Left hindlimb (tissue), 1 donor: ENCODE data around the gene NLRC5.

ENCODE experiments used
- DNase-seq: peaks from one replicate; pipeline ENCODE4 v3.0.0-alpha.2; 2018

Gene NLRC5

GRCh38 chr16:57027067-57027466, 37.7 kb downstream of the NLRC5 start:
- no peak for DNase-seq

- no peak for DNase-seq
Observed at GRCh38 chr16:57028086-57028485, 38.7 kb downstream of the NLRC5 start.

GRCh38 chr16:57029161-57030160, 40.1 kb downstream of the NLRC5 start:
- DNase-seq = no peak

GRCh38 chr16:57030346-57030902, 41.1 kb downstream of the NLRC5 start:
- DNase-seq = no peak

- DNase-seq = no peak
Observed at GRCh38 chr16:57031156-57031555, 41.8 kb downstream of the NLRC5 start.

- DNase-seq = no peak
Observed at GRCh38 chr16:57032346-57032745, 43.0 kb downstream of the NLRC5 start.

GRCh38 chr16:57032931-57033330, 43.6 kb downstream of the NLRC5 start:
- DNase-seq = no peak

- no peak for DNase-seq
Observed at GRCh38 chr16:57036315-57036714, 47.0 kb downstream of the NLRC5 start.

- DNase-seq = no peak
Observed at GRCh38 chr16:57036945-57037344, 47.6 kb downstream of the NLRC5 start.

GRCh38 chr16:57038166-57038565, 48.8 kb downstream of the NLRC5 start:
- DNase-seq = no peak

GRCh38 chr16:57039148-57039812, 49.9 kb downstream of the NLRC5 start:
- no peak for DNase-seq

GRCh38 chr16:57041182-57042156, 52.1 kb downstream of the NLRC5 start:
- no peak for DNase-seq

GRCh38 chr16:57042157-57043111, 53.1 kb downstream of the NLRC5 start:
- no peak for DNase-seq

GRCh38 chr16:57043248-57043647, 53.9 kb downstream of the NLRC5 start:
- no peak for DNase-seq

- DNase-seq = no peak
Observed at GRCh38 chr16:57044931-57045693, 55.8 kb downstream of the NLRC5 start.

- peak; percentile 72 for DNase-seq
Observed at GRCh38 chr16:57045694-57046381, 56.5 kb downstream of the NLRC5 start.

GRCh38 chr16:57048095-57048494, 58.7 kb downstream of the NLRC5 start:
- no peak for DNase-seq

GRCh38 chr16:57049678-57050077, 60.3 kb downstream of the NLRC5 start:
- DNase-seq = no peak

- DNase-seq = no peak
Observed at GRCh38 chr16:57051696-57052228, 62.4 kb downstream of the NLRC5 start.

- no peak for DNase-seq
Observed at GRCh38 chr16:57053206-57053605, 63.8 kb downstream of the NLRC5 start.
